Measurements from ENCODE around the gene PIGC.

Gene PIGC

DNA sequence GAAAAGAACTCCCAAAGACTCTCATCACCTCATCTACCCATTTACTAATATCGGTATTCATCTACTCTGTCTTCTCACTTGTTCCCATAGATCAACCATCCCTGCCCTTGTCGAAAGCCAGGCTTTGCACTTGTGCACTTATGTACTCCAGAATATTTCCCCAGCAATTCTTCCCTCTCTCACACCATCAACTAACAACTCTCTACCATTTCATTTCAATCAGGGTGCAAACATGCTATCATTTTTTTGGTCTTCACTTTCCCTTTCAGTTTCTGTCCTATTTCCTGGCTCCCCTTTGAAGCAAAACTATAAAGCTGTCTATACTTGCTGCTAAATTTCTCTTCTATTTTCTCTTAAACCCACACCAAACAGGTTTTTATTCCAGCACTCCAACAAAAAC, 16.7 kb downstream of the PIGC start:
- no peak for DNase-seq

GRCh38 chr1:172425339-172425738, 18.5 kb downstream of the PIGC start:
- DNase-seq: no peak

DNA sequence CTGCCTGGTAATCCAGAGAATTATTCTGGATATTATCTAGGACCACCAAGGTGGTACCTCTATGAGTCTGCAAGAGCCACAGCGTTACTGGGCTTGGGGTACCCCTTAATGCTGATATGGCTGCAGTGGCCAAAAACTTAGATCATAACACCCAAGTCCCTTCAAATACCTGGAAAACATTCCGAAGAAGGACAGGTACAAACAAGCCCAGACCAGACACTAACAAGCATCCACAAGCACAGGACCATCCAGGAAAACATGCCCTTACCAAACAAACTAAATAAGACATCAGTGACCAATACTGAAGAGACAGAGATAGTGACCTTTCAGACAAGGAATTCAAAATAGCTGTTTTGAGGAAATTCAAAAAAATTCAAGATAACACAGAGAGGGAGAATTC, 20.5 kb downstream of the PIGC start:
- no peak for DNase-seq

DNA sequence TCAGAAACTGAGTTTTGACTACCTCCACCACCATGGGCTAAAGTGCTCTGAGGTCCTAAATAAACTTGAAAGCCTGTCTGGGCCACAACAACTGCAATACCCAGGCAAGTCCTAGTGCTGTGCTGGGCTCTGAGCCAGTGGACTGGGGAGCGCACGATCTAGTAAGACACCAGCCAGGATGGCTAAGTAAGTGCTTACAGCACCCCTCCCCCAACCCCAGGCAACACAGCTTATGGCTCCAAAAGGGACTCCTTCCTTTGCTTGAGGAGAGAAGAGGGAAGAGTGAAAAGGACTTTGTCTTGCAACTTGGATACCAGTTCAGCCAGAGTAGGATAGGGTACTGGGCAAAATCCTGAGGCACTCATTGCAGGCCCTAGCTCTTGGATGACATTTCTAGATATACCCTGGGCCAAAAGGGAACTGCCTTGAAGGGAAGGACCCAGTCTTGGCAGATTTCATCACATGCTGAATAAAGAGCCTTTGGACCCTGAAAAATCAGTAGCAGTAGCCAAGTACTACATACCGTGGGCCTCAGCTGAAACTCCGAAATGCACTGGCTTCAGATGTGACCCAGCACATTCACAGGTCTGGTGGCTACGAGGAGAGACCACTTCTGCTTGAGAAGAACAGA, 21.8 kb downstream of the PIGC start:
- DNase-seq: no peak

- DNase-seq: no peak
These were observed 23.5 kb downstream of the PIGC start, which contains the start of gene C1orf105 for GRCh38 chr1:172420385-172420784. Gene C1orf105 (plus strand): TSS chr1:172420685. CDS start chr1:172420886, 201 bp downstream.

DNA sequence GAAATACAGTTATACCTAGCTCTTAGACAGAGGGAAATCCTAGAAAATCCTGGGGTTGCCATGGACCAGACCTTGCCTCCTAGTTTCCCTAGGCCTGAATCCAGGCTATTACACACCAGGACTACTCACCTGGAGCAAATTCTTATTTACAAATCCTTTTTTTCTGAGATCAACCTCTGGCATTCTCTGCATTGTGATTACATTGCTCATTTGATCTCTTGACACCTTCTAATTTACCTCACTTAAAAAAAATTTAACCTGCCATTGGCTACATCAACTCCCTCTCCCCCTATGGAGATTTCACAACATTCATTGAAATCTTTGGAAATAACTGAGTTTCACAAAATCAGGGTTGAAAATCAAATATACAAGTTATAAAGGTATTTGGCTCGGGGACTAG, 26.3 kb downstream of the PIGC start:
- DNase-seq: no peak

DNA sequence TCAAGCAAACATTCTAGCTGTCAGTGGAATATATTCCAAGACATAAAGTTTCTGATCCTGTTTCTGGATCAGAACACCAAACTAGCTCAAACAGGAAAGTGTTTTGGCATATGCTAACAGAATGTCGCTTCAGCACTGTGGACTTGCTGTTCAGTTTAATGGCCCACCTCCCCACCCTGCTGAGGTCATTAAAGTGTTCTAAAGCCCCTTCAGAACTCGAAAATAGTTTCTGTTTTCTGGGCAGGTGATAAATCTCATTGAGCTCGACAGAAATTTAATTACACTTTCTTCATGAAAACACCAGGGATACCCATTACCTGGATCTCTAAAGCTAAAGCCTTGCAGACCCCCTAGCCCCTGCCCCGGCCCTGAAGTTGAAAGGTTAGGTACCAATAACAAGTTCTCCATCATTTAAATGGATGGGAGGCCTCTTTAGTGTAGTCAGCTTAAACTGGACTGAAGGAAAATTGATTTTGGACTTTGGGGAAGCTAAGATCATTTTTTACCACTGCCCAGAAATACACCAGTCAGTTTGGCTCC, 27.3 kb downstream of the PIGC start:
- no peak for DNase-seq

- no peak for DNase-seq
These were observed 29.5 kb downstream of the PIGC start for GRCh38 chr1:172414331-172414730.

DNA sequence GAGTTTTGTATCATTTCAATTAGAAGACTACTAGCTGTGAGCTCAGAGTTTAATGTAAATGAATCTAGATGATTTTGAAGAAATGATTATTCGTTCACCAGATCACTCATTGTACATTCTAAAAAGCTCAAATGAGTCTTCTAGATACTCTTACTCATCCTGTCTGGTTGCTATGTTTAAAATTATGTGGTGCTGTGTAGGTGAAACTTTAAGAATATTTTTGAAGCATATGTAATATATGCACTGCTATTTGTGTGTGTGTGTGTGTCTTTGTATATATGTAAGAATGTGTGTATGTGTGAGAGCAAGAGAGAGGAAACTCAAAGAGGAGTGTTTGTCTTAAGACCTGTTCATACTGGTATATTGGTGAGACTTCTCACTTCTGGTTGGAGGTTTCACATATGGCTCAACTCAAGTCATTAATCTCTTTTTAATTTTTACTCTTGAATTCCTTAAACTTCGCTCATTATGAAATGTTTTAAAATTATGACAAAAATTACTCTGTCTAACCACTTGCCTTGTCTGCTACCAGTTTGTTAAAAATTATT, 32.0 kb downstream of the PIGC start:
- no peak for DNase-seq

- DNase-seq: no peak
These were observed 33.8 kb downstream of the PIGC start for GRCh38 chr1:172410027-172410426.

DNA sequence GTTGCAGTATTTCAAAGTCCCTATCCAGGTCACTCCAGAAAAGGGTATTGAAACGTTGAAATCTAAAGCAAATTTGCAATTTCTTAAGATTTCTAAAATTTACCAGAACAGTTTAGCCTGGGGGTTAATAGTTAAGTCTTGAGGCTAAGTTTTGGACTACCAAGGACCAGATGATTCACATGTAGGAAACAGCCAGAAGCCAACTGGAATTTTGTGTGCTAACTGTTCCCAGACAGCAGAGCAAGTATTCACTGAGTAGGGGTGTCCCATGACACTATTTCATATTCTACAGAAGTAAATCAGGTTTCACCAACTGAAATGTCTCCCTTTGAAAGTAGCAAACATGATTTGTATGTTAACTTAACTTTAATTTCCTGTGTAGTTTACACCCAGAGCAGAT, 34.9 kb downstream of the PIGC start:
- no peak for DNase-seq

GRCh38 chr1:172406968-172407367, 36.9 kb downstream of the PIGC start:
- DNase-seq: no peak

- DNase-seq: no peak
These were observed 38.0 kb downstream of the PIGC start for GRCh38 chr1:172405912-172406311.

DNA sequence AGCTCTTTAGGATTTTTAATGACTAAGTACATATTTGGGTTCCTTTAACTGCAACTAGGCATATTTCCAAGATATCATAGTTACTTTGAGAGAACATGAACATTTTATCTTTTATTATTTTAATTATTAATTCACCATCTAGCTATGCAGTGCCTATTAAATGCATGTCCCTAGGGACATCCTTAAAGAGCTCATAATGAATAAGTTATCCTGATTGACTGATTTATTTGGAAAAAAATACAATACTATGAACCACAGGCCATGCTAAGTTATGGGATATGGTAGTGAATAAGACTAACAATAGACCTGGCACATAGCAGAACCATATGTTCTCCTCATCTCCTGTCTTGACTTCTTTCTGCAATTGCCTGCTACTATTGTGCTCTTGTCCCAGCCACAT, 39.7 kb downstream of the PIGC start:
- DNase-seq: no peak

DNA sequence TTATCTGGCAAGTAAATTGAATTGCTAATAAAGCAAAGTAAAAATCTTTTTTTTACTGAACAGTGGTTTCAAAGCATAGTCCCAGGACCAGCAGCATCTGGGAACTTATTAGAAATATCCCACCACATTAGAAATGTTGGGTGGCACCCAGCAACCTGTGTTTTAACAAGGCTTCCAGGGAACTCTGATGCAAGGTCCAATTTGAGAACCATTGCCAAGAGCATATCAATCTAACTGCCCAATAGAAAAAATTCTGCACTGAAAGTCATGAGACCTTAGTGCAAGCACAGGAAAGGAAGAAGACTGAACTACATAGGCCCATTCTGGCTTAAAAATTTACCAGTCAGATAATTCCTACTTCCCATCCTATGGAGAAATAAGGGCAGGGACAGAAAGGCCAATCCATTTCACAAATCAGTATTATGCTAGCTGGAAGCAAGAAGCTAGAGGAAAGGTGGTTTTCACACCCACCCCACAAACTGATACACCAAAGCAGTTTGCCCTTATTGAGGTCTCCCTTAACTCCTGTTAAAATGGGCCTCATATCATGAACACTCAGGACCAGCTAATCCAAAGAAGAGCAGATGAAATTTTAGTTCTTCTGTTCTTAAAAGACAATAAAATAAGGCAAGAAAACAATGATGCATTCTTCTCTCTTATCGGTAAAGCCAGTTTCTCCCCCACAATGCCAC, 40.8 kb downstream of the PIGC start:
- DNase-seq: no peak

DNA sequence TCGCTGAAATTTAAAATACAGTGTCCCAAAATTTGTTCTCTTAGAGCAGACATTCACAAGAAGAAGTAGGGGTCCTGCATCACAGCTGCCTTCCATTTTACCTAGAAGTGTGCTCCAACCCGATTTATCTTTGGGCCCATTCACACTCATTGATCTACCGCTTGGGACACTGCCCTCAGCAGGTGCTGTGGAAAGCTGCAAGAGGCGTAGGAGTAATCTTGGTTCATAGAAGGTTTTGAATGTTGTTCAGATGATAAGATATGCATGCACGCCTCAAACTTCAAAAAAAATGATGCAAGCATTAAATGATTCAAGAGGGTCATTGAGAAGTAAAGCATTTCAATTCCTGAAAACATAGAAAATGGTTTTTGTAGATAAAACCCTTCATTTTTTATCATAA, 42.0 kb downstream of the PIGC start:
- DNase-seq: no peak

GRCh38 chr1:172401477-172401876, 42.4 kb downstream of the PIGC start:
- no peak for DNase-seq

GRCh38 chr1:172400722-172401105, 43.2 kb downstream of the PIGC start:
- no peak for DNase-seq

DNA sequence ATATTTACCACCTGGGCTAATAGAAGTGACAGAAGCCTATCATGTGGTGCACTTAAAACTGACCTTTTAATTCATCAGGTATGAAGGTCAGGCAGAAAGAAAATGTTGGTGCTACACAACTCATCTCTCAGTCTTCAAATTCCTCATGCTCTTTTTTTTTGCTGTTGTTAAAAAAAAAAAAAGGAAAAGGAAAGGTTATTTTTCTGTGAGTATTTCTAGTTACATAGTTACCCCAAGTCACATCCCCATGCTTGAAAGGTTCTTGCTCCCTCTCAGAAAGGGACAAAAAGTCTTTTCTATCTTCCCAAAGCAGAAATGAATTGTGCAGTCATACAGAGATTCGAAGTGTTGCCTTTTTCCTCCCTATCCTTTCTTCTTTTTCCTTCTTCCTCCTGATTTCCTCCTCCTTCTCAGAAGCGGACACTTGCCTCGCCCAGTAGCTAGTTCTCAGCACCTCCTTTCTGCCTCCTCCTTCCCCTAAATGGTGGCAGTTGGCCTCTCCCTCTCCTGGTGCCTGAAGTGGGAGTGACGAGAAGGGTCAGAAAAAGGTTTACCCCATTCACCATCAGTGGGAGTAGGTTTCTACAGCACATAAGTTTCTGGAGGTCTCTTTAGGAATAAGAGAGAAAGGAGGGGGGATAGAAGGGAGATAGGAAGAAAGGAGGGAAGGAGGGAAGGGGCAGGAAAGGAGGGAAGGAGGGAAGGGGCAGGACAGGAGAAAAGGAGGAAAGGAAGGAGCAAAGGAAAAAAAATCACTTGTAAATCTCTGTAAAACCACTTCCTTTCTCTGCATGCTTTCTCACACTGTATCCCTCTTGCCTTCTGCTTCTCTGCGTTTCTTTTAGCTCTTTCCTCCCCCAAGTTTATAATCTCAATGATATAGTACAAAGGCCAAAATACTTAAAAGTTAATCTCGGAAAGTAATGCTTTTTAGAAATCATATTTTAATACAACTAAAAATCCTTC, 43.8 kb downstream of the PIGC start:
- no peak for DNase-seq

DNA sequence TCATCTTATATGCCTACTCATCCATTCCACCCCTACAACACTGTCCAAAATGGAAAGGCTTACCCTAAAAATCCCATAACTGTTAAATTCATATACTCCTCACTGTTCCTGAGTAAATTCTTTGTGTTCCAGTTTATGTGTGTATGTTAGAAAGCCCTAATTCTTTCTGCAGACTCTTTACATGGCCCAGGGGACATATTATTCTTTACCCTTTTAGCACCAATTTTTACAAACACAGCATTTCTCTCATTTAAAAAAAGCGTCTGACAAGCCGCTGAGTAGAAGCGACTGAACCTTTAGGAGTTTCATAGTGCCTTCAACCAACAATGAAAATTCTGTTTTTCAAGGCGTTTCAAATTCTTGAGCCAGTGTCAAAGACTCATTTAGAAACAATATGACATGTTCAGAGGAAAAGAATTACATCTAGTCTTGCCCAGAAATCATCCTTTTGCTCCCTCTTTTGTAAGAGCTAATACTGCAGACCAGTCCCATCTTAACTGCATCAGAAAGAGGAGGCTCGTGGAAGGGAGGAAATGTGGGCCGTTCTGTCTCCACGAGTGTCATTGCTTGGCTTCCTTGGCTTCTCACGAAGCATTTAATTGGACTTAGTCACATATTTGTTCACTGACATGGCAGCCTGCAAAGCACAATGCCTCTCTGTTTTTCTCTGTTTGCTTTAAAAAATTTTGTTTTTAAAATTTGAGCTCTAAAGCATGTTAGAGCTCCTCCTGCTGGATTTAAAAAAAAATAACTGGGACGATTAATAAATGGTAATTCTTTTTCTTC, 44.7 kb downstream of the PIGC start:
- DNase-seq: no peak

DNA sequence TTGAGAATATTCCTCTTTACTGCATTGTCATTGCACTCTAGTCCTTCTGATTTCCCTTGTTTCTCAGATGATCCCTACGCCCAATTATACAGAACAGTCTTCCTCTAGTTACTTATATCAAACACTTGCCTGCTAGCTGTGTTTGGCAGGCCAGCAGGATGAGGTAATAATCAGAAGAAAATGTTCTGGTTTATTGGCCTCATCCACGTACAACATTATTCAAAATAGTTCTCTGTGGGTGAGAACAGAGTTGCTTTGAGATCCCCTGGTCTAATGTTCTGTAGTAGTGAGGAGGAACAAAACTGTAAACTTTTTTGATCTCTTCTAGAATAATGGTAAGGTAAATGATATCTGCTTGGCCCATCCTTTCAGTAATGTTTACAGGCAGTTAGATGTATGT, 45.7 kb downstream of the PIGC start:
- DNase-seq: no peak

GRCh38 chr1:172397633-172398032, 46.2 kb downstream of the PIGC start:
- no peak for DNase-seq
